ENCODE measurements around the gene FBLN5. TPM values are rescaled to one million over a fixed set of nuclear protein-coding genes. Genes with fewer than 3 reads are reported as not detected.

Gene FBLN5
- total and polyA plus RNA-seq, 2 experiments from 2014 or later: 157 to 337 TPM

DNA sequence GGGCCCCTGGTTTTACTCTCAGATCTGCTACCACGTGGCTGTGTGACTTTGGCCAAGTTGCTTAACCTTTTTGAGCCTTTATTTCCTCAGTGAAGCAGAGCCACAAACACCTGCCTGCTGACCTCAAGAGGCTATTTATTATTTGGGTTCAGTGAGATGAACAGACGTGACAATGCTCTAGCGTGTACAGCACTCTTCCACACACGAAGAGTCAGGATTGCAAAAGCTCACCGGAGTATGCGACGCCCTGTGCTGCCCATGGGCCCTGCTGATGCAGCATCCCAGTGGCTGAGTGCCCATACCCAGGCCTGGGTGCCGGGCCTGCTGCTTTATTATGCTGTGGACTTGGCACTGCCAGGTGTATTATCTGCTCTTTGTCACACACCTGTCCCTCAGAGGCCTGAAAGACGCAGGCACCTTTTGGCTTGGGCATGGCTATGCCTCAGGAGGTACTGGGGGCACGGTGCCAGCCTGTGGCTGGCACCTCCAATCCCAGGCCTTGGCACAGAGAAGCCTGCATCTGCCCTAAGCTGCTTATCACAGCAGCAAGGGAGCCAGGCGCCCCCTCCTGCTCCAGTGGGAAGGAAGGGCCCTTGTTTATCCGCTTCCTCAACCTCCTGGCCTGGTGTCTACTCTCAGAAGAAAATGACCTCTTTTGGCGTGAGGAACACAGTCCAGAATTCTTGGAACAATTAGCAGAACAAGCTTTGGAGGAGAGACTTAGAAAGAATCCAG is 57.9 kb downstream of the FBLN5 start:
- H3K27me3 ChIP-seq: no peaks in the 10 kb centered on the region
- no peak overlapping the region for H2AFZ ChIP-seq
- H3K4me1 ChIP-seq (ENCODE audit: insufficient read depth): no peaks in the 10 kb centered on the region
- no peak for TF ChIP-seq EZH2phosphoT487 (IDR thresholded peaks at IDR 0.05; ENCODE audit: low read depth, severe bottlenecking, unreplicated experiment)
- no peak for TF ChIP-seq EZH2 (IDR thresholded peaks at IDR 0.05; ENCODE audit: borderline replicate concordance)
- TF ChIP-seq, protein P1, sequence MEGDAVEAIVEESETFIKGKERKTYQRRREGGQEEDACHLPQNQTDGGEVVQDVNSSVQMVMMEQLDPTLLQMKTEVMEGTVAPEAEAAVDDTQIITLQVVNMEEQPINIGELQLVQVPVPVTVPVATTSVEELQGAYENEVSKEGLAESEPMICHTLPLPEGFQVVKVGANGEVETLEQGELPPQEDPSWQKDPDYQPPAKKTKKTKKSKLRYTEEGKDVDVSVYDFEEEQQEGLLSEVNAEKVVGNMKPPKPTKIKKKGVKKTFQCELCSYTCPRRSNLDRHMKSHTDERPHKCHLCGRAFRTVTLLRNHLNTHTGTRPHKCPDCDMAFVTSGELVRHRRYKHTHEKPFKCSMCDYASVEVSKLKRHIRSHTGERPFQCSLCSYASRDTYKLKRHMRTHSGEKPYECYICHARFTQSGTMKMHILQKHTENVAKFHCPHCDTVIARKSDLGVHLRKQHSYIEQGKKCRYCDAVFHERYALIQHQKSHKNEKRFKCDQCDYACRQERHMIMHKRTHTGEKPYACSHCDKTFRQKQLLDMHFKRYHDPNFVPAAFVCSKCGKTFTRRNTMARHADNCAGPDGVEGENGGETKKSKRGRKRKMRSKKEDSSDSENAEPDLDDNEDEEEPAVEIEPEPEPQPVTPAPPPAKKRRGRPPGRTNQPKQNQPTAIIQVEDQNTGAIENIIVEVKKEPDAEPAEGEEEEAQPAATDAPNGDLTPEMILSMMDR (IDR thresholded peaks at IDR 0.05; ENCODE audit: poor library complexity): no peak
- WGBS (ENCODE audit: low lambda C conversion rate, missing lambda C conversion rate): 89% methylated on average over 13 of the region's 13 CpGs
- no peak overlapping the region for H3K27ac ChIP-seq
- no peak overlapping the region for H3K4me3 ChIP-seq
- H3K9me3 ChIP-seq (ENCODE audit: low read depth): no peaks in the 10 kb centered on the region
- H4K20me1 ChIP-seq (ENCODE audit: insufficient read depth, poor library complexity, severe bottlenecking): no peaks in the 10 kb centered on the region
- no peak overlapping the region for H3K4me2 ChIP-seq
- H3K79me2 ChIP-seq: no peaks in the 10 kb centered on the region
- H3K9me2 ChIP-seq (replicated peaks; ENCODE audit: insufficient read depth): no peaks in the 10 kb centered on the region
- no peaks in the 10 kb centered on the region for H3K36me3 ChIP-seq (replicated peaks; ENCODE audit: insufficient read depth, low read depth)
- DNase-seq (ENCODE audit: low spot score): no peak

DNA sequence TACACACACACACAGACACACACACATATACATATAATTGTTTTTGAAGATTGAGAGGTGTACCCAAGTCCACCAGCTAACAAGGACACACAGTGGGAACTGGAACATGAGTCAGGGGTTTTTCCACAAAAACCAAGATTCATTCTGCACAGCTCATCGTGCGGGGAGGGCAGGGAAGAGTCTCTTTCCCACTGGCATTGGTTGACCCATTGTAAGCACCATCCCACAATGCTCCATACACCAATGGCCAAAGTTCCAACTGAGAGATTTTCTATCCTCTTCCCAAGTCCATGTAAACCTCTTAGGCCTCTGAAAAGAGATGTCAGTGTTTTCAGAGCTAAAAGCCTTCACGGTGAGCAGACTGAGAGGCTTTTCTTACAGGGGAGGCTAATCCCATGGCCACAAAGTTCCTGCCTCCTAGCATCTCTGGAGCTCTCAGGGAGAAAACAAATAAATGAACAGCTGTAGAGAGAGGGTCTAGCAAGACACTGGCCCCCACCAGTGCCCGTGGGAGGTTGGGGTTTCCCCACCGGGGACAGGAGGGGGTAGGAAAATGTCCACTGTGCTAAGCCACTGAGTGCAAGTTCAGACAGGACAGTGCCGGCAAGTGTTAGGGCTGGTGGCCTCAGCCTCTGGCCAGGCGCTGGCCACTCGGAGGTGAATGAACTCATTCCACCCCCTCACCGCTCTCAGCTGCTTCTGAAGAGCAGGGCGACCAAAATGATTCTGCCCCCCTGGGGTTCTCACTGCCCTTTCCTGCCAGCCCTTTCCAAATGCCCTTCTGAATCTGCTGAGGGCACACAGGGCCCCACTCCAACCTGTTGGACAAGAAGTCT is 58.6 kb downstream of the FBLN5 start:
- 88% methylated on average over 10 of the region's 10 CpGs for WGBS (ENCODE audit: low lambda C conversion rate, missing lambda C conversion rate)
- no peak overlapping the region for H3K4me2 ChIP-seq
- H3K27ac ChIP-seq: no peak overlapping the region

DNA sequence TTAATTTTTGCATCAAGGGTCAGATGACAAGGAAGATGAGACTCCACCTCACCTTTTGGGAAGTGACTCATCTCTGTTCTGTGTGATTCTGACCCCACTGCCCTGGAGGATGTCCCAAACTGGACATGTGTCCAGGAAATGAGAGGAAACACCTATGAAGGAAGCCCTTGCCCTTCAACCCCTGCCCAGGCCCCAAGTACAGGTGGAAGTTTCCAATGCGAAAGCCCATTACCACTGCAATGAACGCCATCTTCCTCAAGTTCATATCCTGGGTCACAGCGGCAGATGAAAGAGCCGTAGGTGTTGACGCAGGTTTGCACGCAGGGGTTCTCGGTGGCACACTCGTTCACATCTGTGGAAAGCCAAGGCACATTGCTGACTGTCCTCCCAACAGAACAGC is 60.5 kb downstream of the FBLN5 start:
- no peaks in the 10 kb centered on the region for H3K79me2 ChIP-seq
- H3K27me3 ChIP-seq: no peaks in the 10 kb centered on the region
- TF ChIP-seq, protein P1 (IDR thresholded peaks at IDR 0.05; ENCODE audit: poor library complexity): no peak
- no peak for TF ChIP-seq EZH2 (IDR thresholded peaks at IDR 0.05; ENCODE audit: borderline replicate concordance)
- TF ChIP-seq EZH2phosphoT487 (IDR thresholded peaks at IDR 0.05; ENCODE audit: low read depth, severe bottlenecking, unreplicated experiment): no peak
- H3K36me3 ChIP-seq (replicated peaks; ENCODE audit: insufficient read depth, low read depth): no peaks in the 10 kb centered on the region
- H3K9me2 ChIP-seq (replicated peaks; ENCODE audit: insufficient read depth): no peaks in the 10 kb centered on the region
- no peak overlapping the region for H2AFZ ChIP-seq
- 94% methylated on average over 8 of the region's 8 CpGs for WGBS (ENCODE audit: low lambda C conversion rate, missing lambda C conversion rate)
- H3K27ac ChIP-seq: no peak overlapping the region
- H3K4me3 ChIP-seq: no peak overlapping the region
- H3K4me2 ChIP-seq: no peak overlapping the region
- DNase-seq (ENCODE audit: low spot score): no peak
- no peaks in the 10 kb centered on the region for H4K20me1 ChIP-seq (ENCODE audit: insufficient read depth, poor library complexity, severe bottlenecking)
- no peaks in the 10 kb centered on the region for H3K4me1 ChIP-seq (ENCODE audit: insufficient read depth)
- no peaks in the 10 kb centered on the region for H3K9me3 ChIP-seq (ENCODE audit: low read depth)

More for the DNA sequence above, 58.6 kb downstream of the FBLN5 start:
- Histone ChIP-seq H3K9me2 (replicated peaks; ENCODE audit: insufficient read depth) (no peaks in the 10 kb centered on the region), H2AFZ (no peak overlapping the region), H3K9me3 (ENCODE audit: low read depth) (no peaks in the 10 kb centered on the region), H3K36me3 (replicated peaks; ENCODE audit: insufficient read depth, low read depth) (no peaks in the 10 kb centered on the region), H4K20me1 (ENCODE audit: insufficient read depth, poor library complexity, severe bottlenecking) (no peaks in the 10 kb centered on the region), H3K4me3 (no peak overlapping the region), H3K27me3 (no peaks in the 10 kb centered on the region), H3K4me1 (ENCODE audit: insufficient read depth) (no peaks in the 10 kb centered on the region), H3K79me2 (no peaks in the 10 kb centered on the region)
- no peak for TF ChIP-seq EZH2phosphoT487 (IDR thresholded peaks at IDR 0.05; ENCODE audit: low read depth, severe bottlenecking, unreplicated experiment)
- TF ChIP-seq EZH2 (IDR thresholded peaks at IDR 0.05; ENCODE audit: borderline replicate concordance): no peak
- TF ChIP-seq, protein P1 (IDR thresholded peaks at IDR 0.05; ENCODE audit: poor library complexity): no peak
- DNase-seq (ENCODE audit: low spot score): no peak

All from hepatocyte (in vitro differentiated cells).